Stimulated activated CD4-positive, alpha-beta T cell treated with anti-CD3 and anti-CD28 coated beads, Interleukin-1b, Interleukin-23, amount 100 ng/mL, for 24 hours (primary cell): ENCODE results near the gene SRC.

Experiments
- DNase-seq, 4 experiments: peaks; one replicate each; pipeline ENCODE4 v3.0.0-alpha.2; 2020; ENCODE audit warnings: low read depth in 4 of 4, low spot score in 1 of 4

Gene SRC

DNA sequence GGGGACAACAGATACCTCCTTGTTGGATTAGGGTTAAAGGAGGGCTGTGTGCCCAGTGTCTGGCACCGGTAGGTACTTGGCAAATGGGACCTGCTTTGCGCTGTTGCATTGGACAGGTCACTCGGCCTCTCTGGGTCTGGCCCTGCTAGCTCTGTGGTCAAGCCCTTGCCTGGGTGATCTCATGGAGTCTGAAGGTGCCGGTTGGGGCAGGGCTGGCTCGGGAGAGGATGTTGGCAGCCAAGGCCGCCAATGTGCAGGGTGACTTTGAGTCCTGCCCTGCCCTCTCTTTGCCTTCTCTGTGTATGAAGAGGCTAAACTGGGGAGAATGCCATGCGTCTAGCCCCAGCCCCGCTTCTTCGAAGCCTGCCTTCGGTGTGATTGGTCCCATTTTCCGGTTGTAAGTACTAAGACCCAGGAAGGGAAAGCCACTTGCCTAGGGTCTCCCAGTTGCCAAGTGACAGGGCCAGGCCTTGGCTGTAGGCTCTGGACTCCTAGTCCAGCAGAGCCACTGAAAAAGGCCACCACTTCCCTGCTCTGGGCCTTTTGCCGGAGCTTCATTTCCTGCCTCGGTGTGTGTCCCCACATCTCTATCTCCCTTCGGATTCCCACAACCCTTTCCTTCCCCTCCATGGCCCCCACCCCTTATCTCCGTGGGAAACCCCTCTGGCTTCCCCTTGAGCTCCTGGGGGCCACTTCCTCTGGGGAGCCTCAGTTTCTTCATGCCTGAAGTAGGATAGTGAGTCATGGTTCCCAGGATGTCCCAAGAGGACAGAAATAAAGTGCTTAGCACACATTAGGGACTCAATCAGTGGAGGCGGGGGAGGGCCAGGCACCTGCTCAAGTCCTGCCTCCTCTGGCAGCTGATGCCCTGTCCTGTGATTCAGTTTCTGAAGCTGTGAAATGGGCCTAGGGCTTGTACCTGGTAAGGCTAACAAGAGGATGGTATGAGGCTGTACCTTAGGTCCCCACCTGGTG, 3.9 kb downstream of the SRC start:
- no peak for DNase-seq

DNA sequence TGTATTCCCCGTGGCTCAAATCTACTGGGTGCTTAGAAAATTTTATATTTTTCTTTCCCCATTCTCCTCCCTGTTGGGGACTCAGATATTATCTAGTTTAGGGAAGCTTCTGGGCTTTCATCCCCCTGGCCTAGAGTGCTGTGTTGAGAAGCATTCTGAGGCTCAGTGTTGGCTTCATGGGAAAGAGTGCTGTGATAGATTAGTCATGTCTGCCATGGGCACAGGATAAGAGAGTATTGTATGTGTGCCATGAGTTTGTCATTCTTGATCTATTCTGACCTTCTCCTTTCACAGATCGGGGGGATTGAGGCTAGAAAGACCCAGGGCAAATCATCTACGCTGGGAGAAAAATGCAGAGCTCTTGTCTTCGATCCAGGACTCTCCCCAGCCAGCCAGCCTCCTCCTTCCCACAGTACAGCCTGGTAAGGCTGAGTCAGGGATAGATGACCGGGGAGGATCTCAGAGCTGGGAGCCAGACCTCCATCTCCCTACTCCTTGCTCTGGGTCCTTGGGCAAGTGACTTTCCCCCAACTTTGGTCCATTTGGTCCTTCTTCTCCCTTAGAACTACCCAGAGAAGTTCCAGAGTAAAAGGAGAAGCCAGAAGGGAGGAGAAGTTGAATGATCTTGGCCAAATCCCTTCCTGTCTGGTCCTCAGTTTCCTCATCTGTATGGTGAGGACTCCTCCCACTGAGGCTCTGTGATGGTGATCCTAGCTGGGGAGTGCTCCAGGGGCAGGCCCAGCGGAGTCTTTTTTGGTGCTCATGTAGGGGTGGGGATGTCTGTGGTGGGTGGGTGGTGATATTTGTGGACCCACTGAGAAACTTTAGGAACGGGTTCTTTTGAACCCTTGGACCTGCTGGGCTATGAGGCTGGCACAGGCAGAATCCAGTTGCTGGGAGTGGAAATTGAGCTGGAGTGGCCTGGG, 5.0 kb downstream of the SRC start:
- no peak for DNase-seq

DNA sequence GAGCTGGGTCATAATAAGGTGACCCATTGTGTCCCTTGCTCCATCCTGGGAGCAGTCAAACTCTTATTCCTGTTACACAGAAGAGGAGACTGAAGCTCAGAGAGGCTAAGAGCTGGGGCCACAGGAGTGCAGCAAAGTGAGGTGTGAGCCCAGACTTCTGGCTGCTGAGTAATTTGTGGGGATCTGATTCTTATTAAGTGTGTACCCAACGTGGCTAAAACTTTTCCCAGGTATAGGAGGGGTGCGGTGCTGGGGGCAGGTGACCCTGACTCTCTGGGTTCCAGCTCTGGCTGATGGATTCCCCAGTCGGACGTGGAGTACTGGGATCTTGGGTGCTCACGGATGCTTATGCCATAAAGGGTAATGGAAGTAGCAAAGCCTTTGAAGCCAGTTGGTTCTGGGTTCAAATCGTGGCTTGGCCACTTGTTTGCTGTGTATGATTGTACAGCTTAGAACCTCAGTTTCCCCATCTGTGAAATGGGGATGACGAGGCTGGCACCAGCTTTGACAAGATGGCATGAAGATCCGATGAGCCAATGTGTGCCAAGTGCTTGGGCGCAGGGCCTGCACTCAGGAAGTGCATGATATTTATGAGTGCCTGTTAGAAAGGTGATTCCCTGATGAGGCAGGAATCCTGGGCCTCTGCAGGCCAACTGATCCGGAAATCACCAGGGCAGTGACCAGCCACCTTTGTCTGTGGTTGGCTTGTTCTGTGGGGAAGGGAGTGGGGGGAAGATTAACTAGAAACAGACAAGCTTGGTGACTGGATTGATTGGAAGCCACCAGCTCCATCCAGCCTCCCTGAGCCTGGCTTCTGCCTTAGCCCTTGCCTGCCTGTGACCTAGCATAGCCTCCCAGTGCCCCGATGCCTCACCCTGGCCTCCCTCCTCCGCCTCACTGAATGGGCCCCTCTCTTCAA, 6.0 kb downstream of the SRC start:
- no peak for DNase-seq

DNA sequence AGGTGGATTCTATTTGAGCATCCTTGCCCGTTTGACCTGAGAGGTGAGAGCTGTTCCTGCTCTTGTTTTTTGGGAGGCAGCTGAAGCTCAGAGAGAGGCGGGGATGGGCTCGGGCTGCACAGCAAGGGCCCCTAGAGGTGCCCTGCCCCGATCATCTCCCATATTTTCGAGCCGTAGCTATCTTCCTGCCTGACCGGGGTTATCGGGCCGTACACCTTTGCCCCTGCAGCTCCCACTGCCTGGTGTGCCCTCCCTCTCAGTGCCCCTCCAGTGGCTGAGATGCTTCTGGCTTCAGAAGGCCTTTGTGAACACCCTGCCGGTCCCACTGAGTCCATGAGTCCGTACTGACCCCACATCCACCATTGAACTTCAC, 6.7 kb downstream of the SRC start:
- no peak for DNase-seq

DNA sequence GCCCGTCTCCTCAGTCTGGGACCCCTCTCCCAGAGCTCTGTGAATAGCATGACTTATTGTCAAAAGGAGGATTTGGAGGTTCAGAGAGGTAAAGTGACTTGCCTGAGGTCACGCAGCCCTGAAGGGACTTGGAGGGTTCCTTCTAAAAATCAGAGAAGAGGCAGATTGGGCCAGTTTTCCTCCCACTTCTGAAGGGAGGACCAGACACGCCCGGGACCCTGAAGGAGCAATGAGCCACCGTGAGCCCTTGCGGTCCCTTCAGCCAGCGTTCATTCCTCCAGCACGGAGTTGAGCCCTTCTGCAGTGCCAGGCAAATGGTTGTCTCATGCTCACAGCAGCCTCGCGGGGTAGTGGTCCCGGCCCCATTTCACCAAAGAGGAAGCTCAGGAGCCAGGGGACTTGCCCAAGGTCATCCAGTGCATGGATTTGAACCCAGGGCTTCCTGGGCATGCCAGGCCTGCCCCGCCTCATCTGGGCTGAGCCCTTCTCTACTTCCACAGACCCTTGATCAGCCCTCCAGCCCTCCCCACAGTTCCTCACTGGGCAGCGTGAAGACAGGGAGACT, 7.4 kb downstream of the SRC start:
- no peak for DNase-seq

DNA sequence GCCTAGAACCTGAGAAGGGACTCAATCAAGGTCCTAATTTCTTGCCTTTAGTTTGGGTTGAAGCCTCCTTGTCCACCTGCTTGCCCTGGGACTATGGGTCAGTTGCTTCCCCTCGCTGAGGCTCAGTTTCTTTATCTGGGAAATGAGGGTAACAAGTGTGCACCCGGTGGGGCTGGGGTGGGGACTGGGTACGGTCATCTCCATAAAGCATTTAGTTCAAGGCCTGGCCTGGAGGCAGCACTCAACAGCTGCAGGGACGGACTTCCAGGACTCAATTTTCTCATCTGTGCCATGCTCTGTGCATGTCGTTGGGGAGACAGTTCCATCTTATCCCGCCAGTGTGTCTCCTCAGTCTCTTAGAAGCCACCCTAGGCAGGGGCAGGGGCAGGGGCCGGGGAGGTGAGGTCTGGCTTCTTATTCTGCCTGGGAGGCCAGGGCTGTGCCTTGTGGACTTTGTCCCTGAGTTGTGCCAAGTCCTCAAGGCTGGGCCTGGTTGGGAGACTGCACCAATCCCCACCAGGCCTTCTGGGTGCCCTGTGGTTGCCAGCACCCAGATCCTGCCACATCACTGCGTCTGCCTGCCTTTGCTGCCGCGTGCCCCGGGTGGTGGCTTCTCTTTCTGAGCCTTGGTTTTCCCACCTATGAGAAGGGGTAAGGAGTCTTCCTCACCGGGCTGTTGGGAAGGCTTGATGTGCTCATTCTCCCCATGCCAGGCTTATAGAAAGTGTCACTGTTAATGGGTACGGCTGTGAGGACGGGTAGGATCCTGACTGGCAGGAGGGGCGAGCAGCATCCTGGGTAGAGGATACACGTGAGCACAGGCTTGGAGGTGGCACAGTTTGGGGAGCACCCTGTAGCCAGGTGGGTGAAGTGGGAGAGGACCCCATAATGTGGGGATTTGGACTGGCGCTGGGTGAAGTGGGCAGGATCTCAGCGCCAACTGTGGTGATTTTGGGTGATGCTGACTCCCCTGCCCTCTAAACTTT, 8.6 kb downstream of the SRC start:
- no peak for DNase-seq

DNA sequence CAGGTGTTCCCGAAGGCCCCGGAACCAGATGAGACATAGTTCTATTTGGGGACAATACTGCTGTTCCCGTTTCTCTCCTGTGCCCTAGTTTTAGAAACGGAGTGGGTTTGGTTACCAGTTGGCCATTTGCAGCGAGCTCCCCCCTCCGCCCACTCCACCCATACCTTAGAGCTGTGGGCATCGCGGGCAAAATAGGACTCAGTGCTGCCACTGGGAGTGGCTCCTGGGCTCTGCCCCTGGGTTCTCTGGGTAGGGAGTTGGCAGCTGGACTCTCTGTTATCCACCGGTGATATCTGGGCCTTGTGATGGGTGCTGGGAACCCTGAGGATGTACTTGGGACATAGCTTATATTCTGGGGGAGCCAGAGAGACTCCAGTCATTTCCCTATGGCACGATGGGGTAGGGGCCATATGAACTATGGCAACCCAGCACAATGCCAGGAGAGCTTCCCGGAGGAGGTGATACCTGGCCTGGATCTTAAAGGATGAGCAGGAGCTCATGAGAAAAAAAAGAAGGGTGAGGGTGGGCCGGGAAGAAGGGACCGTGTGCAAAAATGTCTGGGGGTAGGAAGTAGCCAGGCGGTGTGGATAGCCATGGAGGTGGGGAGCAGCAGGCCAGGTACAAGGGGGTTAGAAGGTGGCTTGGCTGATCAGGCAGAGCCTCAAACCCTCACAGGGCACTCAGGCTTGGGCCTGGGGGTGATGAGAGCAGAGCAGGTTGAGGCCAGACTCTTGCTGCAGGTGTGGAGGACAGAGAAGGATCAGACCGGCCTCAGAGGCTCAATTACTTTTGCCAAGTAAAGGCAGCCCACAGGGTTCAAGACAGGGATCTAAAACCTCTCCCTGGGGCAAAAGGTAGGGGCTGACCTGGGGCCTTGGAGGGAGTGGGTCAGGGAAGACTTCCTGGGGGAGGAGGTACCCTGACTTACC, 9.6 kb downstream of the SRC start:
- DNase-seq, result no peak

DNA sequence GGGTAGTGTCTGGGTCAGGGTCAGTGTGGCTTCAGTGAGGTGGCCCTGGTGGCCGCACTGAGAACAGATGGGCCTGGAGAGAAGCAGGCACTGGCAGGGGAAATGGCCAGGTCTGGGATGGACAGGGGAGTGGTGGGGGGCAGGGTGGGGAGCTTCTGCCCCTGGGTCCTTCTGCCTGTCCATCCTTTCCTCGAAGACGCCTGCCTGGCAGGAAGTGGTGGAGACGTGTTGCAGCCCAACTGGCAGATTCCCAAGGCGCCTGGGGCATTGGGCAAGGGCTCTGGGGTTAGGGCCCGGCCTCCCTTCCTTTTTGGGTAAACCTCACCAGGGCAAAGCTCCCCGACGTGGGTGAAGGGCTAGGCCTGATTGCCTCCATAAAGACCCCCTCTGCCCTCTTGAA, 10.4 kb downstream of the SRC start:
- no peak for DNase-seq

DNA sequence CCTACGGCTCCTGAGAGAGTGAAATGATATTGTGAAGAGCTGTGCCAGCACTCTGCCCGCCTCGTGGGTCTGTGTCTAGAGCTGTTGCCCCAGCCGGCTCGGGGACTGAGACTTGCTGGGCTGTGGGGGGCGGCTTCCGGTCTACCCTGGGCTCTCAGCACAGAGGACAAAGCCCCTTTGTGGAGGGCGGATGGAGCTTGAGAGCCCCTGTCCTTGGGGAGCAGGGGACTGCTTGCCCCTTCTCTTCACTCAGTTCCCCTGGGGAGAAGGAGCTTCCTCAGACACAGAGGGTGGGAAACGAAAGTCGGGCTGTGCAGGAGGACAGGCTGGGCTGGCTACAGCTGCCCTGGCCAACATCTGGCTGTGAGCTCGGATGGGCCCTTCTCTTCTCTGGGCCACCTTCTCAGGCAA, 11.0 kb downstream of the SRC start:
- DNase-seq, result no peak

DNA sequence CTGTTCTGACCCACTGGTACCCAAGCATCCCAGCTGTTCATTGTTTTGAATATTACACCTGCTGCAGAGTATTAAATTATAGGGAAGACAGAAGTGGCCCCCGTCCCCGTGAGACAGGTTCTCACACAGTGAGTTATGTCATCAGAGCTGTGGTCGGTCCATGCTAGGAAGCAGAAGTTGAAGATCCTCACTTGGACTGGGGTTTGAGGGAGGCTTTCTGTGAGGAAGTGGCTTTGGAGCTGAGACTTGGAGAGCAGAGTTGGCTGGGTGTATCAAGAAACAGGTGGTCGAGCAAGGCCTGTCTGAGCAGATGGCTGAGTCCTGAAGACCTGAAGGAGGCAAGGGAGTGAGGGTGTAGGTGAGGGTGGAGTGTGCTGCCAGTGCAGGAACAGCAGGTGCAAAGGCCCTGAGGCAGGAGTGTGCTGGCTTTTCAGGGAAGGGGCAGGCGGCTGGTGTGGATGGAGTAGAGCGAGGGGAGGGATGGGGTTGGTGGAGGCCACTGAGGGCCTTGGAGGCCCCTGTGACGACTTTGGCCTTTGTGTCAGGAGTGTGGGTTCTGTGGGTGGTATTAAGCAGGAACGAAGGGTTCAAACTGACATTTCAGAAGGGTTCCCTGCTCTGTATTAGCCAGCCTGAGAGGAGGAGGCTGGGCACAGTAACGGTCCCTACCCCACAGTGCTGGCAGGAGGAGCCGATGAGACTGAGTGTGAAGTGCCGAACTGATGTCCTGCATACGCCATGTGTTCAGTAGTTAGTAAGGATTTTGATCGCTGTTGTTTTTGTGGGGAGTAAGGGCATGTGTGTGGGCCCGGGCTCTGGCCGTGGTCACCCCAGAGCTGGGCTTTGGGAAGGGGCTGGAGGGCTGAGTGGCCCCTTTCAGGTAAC, 11.8 kb downstream of the SRC start:
- DNase-seq, result no peak

DNA sequence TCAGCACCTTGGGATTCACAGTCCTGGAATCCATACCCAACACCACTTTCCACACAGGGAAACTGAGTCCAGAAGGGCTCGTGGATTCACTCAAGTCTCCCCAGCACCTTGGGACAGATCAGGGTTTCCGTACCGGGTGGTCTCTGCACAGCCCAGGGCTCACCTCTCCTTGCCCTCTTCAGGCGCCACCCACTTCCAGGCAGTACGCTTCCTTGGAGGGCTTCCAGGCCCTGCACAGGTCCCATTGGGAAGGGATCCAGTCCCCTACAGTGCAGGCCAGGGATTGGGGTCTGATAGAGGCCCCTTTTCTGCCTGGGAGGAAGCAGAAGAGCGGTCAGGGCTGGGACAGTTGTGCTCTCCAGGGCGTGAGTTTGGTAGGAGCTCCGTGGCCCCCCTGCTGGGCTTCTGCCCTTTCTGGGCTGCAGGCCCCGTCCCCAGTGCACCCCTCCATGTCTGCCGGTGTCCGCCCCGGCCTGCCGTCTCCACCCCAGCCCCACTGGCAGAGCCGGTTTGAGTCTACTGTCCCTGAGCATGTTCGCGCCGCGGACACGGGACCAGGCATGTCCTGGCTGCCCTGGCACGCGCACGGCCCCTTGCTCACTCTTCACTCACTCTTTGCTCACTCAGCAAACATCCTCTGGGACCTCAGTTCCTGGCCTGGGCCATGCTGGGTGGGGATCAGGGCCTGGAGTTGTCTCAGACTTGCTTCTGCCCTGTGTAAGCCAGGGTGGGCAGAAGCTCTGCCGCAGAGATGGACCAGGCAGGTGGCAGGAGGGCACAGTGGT, 12.6 kb downstream of the SRC start:
- no peak for DNase-seq

DNA sequence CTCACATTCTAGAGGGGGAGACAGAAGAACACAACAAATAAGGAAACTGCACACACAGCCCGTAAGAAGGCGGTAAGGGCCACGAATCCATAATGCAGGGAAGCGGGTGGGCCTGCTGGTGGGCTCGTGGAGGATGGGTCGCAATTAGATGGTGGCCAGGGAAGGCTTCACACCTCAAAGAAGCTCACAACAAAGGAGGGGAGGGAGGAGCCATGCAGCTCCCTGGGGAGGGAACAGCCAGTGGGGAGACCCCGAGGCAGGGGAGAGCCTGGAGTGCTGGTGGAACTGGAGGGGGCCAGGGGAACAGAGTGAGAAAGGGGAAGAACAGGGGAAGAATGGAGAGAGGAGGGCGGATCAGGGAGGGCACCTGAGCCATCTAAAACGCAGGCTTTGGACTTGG, 13.4 kb downstream of the SRC start:
- no peak for DNase-seq

DNA sequence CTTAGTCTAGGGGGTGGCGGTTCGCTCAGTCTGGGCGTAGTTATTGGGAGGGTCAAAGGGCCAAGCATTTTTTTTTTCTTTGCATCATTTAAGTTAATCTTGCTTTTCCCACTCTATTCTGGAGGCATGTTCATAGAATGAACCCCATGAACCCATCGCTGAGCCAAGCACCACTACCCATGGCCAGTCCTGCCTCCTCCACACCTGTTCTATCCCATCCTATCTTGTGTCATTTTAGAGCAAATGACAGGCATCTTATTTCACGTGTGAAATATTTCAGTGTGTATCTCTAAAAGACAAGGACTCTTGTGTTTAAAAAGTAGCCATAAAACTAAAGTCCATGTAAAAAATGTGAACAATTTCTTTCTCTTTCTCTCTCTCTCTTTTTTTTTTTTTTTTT, 13.9 kb downstream of the SRC start:
- no peak for DNase-seq

DNA sequence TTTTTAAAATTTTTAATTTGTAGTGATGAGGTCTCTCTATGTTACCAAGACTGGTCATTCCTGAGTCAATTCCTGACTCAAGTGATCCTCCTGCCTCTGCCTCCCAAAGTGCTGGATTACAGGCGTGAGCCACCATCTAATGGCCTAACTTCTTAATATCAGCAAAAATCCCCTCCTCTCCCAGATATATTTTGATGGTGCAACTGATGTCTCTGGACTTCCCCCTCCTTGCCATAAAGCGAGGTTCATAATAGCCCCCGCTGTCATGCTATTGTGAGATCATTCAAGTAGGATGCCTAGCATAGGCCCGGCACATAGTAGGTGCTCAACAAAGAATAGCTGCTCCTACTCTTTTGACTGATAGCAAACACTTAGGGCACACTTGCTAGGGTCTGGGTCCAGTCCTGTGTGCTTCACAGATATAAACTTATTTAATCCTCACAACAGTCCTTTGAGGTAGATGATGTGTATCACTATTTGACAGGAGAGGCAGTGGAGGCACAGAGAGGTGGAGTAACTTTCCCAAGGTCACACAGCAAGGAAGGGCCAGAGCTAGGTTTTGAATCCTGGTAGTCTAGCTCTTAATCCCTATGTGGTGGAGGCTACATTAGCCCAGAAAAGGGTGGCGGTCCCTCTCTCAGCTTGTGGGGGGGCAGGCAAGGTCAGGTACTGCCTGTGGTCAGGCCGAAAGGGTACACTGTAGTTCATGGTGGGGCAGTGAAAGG, 14.6 kb downstream of the SRC start:
- no peak for DNase-seq

DNA sequence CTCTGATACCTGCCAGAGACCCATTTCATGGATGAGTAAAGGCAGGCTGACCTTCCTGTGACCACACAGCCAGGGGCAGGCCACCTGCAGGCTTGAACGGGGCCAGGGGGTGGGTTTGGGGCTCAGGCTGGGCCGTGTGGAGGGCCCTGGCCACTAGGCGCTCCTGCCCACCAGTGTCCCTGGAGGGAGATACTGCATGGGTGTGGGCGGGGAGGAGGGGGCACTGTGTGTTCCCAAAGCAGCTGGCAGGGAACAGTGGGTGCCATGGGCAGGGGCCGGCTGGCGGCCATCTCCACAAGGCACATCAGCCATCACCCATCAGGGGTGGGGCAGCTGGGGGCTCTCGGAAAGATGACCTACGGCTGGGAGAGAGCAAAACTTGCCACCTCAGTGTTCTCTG, 15.4 kb downstream of the SRC start:
- DNase-seq, result no peak

DNA sequence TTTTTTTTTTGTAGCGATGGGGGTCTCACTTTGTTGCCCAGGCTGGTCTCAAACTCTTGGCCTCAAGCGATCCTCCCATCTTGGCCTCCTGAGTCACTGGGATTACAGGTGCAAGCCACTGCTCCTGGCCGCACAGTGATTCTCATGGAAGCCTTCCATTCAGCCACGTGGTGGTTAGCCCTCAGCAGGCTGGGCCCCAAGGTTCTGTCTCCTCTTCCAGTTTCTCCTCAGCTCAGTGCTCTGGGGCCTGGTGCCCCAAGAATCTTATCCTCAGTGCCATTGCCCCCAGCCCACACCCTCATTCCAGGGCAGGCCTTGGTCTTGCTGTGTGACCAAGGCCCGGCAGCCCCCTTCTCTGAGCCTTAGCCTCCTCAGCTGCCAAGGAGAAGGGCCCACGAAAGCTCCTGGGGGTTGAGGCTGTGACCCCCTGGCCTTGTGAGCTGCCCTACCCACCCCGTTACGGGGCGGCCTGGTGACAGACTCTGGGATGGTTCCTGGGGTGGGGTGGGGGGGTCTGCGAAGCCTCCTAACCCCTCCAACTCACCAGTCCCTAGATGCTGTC, 16.4 kb downstream of the SRC start:
- DNase-seq, result no peak
